Activated CD8-positive, alpha-beta memory T cell treated with anti-CD3 and anti-CD28 coated beads for 1 hour (primary cell): ENCODE data around the gene HOXB9.

ENCODE experiments used
- DNase-seq, 2 donors: peaks; one replicate each; pipeline ENCODE4 v3.0.0-alpha.2; 2020; ENCODE audit warnings: low read depth in 1 of 2; ENCODE audit errors: extremely low read depth in 1 of 2

The HOXB9 gene

DNA sequence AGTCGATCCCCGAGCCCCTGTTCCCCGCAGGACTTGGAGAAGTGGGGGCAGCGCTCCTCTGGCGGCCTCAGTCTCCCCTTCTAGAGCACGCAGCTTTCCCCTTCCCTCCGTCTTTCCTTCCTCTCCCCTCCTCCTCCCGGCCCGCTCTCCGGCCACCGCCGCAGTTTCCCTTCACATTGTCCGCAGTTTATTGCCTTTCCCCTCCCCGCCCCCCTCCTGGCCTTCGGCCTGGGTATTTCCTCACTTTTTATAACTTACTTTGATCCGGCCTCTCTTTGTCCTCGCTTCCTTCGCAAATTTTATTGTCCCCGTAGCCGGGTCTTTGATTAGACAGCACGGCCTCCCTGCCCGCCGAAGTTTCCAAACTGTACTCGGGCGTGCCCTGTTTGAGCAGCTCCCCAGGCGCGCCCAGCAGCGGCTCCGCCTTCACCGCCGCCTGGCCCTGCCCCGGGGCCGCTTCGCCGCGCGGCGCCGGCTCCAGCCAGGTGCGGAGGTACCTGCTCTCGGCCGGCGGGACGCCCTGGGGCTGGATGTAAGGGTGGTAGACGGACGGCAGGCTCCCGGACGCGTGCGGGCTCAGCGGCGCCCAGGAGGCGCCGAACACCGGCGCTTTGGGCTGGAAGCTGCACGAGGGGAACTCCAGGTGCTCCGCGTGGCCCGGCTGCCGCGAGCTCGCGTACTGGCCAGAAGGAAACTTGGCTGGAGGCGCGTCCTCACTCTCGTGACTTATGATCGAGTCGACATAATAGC lies 488 bp downstream of the HOXB9 start:
- DNase-seq = no peak

DNA sequence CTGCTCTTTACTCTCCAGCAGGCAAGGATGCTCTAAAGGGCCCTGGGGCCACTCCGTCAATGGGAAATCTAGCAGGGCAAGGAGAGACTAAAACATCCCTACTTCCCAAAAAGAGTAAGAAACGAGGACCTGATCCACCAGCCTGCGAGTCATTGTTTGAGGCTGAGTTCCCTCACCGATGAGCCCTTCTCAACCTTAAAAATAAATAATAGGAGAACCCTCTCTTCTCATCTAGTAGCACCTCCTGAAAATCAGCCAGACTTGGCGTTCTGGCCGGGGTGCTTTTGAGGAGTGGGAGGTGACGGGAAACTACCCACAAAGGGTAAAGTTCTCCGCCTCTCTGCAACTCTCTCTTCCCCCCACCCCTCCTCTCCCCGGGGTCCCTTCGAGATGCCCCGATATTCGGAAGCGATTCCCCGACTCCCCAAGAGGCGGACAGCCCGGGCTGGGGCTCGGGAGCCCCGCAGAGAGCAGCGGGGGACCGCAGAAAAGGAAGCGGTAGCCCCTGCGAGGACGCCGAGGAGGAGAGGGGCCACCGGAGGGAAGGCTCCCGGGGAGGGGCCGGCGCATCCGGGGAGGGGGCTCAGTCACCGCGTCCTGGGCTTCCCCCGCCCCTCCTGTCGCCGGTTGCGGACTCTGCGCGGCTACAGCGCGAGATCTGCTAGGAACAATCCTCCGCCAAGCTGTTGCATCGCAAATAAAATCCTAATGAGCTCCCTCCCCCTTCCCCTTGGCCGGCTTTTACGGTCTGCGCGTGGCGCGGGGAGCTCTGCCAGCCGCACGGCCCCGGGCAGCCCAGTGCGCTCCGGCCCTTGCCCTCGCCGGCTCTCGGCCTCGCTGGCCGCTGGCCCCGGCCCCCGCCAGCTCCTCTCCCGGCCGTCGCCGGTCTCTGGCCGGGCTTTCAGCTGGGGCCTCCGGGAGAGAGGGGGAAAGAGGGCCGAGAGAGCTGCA lies 1.3 kb downstream of the HOXB9 start:
- DNase-seq = no peak

GRCh38 chr17:48624118-48624517 lies 2.0 kb downstream of the HOXB9 start:
- DNase-seq = no peak

GRCh38 chr17:48623583-48623982 lies 2.6 kb downstream of the HOXB9 start:
- no peak for DNase-seq

DNA sequence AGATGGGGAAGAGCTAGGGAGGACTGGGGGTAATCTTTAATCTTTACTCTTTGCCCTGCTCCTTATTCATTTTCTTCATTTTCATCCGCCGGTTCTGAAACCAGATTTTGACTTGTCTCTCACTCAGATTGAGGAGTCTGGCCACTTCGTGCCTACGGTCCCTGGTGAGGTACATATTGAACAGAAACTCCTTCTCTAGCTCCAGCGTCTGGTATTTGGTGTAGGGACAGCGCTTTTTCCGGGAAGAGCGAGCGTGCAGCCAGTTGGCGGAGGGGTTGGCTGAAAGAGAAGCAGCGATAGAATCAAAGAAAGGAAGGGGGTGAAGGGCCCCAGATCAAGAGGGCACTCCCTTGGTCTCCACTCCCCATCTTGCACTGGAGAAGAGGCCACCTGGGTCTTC lies 3.3 kb downstream of the HOXB9 start:
- DNase-seq = no peak

DNA sequence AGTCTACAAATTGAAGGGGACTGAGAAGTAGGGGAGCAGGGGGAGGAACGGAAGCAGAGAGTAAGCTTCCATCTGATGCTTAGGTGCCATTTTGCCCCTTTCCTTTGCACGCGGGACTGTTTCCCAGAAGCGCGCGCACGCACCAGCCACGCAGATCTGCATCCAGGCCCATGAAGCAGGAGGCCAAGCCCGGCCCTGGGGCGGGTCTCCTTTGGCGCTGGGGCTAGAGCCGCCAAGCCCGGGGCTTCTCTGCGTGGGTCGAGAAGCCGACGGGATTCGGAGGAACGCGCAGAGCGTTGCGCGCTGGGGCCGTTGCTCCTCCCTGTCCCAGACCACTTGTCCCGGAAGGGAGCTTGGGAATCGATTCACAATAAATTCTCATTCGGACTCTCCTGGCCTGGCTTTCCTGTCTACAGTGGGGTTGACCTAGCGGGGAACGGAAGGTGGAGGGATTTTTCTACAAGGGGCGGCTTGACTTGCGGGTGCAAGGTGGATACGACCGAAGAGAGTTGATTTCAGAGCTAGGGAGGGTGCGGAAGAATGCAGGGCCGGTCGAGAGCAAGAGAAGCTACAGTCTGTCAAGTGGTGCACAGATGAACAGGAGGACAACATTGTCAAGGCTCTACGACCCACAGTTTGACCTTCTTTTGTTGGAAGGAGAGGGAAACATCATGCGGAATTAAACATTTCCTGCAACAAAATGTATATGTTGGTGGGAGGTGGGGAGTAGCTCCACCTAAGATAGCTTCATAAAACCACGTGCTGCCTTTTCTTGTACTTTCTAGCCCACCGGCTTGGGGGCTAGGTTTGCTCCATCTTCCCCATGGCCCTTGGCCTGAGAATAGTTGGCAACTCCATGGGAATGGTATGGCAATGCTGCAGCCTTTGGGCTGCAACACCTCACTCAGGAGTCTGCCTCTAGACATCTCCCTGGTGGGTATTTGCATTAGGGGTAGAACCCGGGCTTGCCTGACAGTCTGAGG lies 4.5 kb downstream of the HOXB9 start:
- no peak for DNase-seq

DNA sequence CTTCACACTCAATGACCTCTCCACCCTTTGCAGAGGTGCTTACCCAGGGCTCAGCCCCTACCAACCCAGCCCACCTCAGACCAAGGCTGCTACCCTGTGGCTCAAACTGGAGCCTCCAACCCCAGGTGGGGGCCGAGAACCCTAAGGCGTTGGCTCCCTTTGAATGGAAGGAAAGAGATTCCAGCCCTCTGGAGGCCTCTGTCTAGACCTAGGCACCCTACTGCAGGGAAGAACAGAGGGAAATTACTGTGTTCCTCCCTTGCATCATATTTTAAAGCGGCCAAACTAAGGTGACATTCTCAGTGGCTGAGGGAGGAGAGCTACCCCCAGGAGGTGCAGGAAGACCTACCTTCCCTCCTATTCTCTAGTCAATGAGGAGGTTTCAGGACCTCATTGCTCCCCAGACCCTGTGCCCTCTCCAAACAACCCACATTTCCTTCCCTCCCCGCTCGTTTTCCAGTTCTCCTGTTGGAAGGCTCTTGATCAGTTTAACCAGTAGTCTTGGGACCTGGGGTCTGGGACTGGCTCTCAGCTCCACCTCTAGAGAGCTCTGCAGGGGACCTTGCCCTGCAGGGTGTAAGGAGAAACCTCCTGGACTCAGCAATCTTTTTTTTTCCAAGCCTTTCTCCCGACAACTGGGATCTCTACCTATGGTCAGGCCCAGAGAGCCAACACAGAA lies 5.6 kb downstream of the HOXB9 start:
- no peak for DNase-seq

- DNase-seq = no peak
These were observed 6.2 kb downstream of the HOXB9 start for GRCh38 chr17:48619826-48620449.

DNA sequence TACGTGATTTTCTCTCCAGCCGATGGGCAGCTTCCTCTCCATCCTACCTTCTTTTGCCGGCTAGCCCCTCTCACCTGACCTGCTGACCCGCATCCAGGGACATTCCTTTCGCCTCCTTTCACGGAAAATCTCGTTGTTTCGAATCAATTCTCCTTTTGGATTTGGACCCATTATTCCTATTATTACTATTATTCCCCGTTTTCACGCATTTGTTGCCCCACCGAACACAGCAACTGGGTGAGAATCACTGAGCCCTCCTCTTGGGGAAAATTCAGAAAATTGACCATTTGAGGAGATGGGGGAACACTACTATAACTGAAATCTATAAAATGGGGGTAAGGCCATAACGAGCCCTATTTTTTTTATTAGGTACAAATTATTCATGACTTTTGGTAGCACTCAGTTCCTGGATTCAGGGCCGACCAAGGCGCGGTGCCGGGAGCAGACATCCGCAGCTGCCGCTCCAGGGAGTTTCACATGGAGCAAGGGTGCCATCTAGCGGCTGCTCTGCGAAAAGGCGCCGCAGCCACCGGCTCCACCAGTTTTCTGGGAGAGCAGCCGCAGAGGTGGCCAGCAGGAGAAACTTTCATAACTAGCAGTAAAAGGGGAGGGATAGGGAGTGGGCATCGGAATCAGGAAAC lies 7.8 kb downstream of the HOXB9 start:
- peak; percentile 62 to 77 for DNase-seq

GRCh38 chr17:48617471-48618255 lies 8.5 kb downstream of the HOXB9 start:
- DNase-seq = no peak

DNA sequence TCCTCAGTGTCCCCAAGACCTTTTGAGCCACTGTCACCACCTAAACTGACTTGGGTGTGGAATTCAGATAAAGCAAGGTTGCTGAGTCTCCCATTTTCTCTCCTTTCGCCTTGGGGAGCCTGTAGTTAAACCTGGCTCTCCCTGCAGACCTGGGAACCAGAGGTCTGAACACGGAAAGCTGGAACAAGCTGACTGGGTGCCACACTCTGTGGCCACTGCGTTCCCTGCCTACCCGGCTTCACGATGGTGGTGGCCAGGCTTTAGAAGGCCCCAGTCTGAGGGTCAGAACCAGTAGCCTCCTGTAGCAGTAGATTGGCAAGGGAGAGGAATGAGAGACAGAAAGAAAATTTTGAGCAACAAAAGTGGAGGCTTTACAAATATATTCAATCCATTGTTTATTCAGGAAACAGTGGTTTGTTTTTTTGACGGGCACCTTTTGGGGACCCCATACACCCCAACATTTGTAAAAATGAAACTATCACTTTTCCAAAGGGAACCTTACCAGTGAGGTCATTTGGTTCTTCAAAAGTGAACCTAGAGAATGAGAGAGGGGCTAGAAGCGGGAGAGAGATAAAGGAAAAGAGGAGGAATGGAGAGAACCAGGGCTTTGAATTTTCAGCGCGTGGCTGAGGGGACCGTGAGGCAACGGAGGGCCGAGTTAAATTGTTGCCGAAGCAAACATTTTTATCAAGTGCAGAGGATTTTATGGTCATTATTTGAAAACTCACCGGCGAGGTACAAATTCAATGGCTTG lies 9.3 kb downstream of the HOXB9 start:
- DNase-seq = no peak

DNA sequence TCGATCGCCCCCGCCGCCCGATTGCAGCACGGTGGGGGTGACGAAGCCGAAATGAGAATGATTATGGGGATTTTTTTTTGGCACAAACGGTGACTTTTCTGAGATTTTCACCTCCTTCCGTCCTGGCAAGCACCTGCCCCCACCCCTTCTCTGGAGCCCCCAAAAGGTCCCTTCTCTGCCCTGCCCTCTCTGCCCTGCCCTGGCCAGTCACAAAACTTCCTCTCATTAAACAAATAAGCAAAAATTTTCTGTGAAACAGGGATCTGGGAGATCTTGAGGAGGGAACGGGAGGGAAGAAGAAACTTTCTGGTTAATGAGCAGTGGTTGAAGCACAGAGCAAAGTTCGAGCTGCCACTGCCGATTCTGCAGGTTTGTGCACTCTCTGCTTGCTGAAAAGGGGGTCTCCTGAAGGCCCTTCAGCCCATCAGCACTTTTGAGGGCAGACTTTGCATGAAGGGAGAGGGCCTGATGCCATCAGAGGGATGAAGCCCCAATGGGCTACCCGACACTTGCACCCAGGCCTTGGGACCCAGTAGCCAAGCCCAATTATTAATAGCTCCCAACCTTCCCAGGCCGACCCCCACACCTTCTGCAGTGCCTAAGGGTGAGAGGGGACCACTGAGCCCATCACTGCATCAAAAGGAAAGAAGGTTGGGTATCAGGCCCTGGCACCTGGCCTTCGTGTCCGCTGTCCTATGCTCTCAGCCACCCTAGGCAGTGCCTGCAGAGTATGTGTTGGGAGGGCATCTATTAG lies 10.0 kb downstream of the HOXB9 start:
- DNase-seq = no peak

- DNase-seq = no peak
These were observed 10.9 kb downstream of the HOXB9 start, which contains the start of gene HOXB8 for GRCh38 chr17:48615047-48615962. Gene HOXB8, minus strand, starts transcription at chr17:48615292. Its CDS starts 588 bp downstream, at chr17:48614704.

- DNase-seq = no peak
These were observed 12.1 kb downstream of the HOXB9 start for GRCh38 chr17:48613862-48614694.
